ENCODE results near the gene KCNN2. TPM values are rescaled to one million over a fixed set of nuclear protein-coding genes. Genes with fewer than 3 reads are reported as not detected.

Gene KCNN2
- 10 to 100 TPM in 1 of 2 donors, 1 to 10 TPM in 1; 2.4 to 10.3 TPM for total RNA-seq

GRCh38 chr5:114361724-114362196, at the start of gene KCNN2:
KCNN2 (plus strand) TSS chr5:114362070; CDS start chr5:114362140, 70 bp downstream.

